SJCRH30 (cell line): ENCODE results near the gene GPC5. TPM values are rescaled to one million over a fixed set of nuclear protein-coding genes. Genes with fewer than 3 reads are reported as not detected.
"Not testable (repeated sequence)": the region's sequence is repeated elsewhere in the genome, so short reads cannot be mapped to it uniquely, and the experiment has no call there.

Experiments
- DNase-seq, 2 experiments: peaks; one replicate each; pipeline ENCODE4 v3.0.0-alpha.2; 2015 to 2020
- H3K27ac ChIP-seq: fragments of 250-450 bp; sonication (Bioruptor Pico); 2 replicates; pipeline ENCODE4 v1.5.1; 2020; ENCODE audit warnings: mild to moderate bottlenecking, moderate library complexity
- H3K27me3 ChIP-seq: fragments of 250-450 bp; sonication (Bioruptor Pico); 2 replicates; pipeline ENCODE4 v1.5.1; 2020; ENCODE audit warnings: mild to moderate bottlenecking, moderate library complexity
- H3K36me3 ChIP-seq: fragments of 250-450 bp; sonication (Bioruptor Pico); 2 replicates; pipeline ENCODE4 v1.5.1; 2020; ENCODE audit warnings: mild to moderate bottlenecking, moderate library complexity
- H3K4me1 ChIP-seq: fragments of 250-450 bp; sonication (Bioruptor Pico); 2 replicates; pipeline ENCODE4 v1.5.1; 2020; ENCODE audit warnings: mild to moderate bottlenecking, moderate library complexity
- H3K4me3 ChIP-seq: fragments of 250-450 bp; sonication (Bioruptor Pico); 2 replicates; pipeline ENCODE4 v1.5.1; 2020; ENCODE audit warnings: mild to moderate bottlenecking, moderate library complexity
- H3K9me3 ChIP-seq: fragments of 250-450 bp; sonication (Bioruptor Pico); replicated peaks from 2 replicates; pipeline ENCODE4 v1.5.1; 2020; ENCODE audit warnings: mild to moderate bottlenecking, moderate library complexity
- total RNA-seq: library from RNA; depleted of rRNA; stranded (reverse); fragments of >200 nt; shearing (Covaris generic); gene quantifications from 2 replicates; pipeline ENCODE4 v1.2.3, GENCODE V29; 2014

Gene GPC5
- total RNA-seq, 1 experiment from 2014 or later: 0.49 TPM

- no peak for DNase-seq
- no peaks in the 10 kb centered on the region for H3K27me3 ChIP-seq
- H3K4me1 ChIP-seq: no peaks in the 10 kb centered on the region
- H3K9me3 ChIP-seq: no peaks in the 10 kb centered on the region
- H3K36me3 ChIP-seq: no peaks in the 10 kb centered on the region
- no peak overlapping the region for H3K27ac ChIP-seq
- no peak overlapping the region for H3K4me3 ChIP-seq
Measured at GRCh38 chr13:91397595-91397994, 826 bp upstream of the GPC5 start.

- H3K27ac ChIP-seq: no peak overlapping the region
- H3K4me3 ChIP-seq: no peak overlapping the region
- no peaks in the 10 kb centered on the region for H3K36me3 ChIP-seq
- H3K27me3 ChIP-seq: no peaks in the 10 kb centered on the region
- no peak for DNase-seq
- H3K4me1 ChIP-seq: no peaks in the 10 kb centered on the region
- no peaks in the 10 kb centered on the region for H3K9me3 ChIP-seq
Measured at GRCh38 chr13:91399189-91400062, 1.0 kb downstream of the GPC5 start.

DNA sequence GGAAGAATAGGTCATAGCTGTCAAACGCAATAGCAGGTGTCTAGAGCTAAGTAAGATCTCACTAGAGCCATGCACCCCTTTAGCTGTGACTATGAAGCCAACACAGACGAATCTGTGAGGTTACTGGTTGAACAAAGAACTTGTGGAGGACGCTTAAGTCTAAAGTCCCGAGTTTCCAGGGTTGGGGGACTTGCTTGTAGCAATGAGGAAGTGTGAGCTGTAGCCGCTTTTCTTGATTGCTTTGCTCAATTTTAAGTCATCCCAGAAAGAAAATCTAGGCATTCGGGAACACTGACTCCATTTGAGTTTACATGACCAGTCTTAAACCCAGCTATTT is 1.6 kb downstream of the GPC5 start:
- no peak for DNase-seq
- Histone ChIP-seq H3K9me3 (no peaks in the 10 kb centered on the region), H3K27me3 (no peaks in the 10 kb centered on the region), H3K27ac (no peak overlapping the region), H3K4me3 (no peak overlapping the region), H3K4me1 (no peaks in the 10 kb centered on the region), H3K36me3 (no peaks in the 10 kb centered on the region)

DNA sequence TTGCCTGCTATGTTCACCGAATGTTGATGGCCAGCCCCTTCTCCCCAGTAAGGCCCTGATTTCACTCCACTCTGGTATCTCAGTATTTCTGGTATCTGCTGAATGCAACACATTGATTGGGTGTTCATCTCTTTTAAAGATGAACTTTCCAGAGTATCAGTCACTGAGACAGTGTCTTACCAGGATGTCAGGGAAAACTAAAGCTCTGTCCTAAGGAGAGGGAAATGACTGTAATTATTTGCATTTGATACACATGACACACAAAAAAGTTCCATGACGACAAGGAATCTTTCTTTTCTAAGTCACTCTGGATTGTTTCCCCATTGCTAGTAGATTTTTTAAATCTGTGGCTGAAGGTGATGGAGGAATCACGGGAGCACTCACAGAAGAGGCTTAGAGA is 2.2 kb downstream of the GPC5 start:
- H3K4me1 ChIP-seq: no peaks in the 10 kb centered on the region
- H3K27me3 ChIP-seq: no peaks in the 10 kb centered on the region
- H3K36me3 ChIP-seq: no peaks in the 10 kb centered on the region
- no peaks in the 10 kb centered on the region for H3K9me3 ChIP-seq
- H3K4me3 ChIP-seq: no peak overlapping the region
- H3K27ac ChIP-seq: no peak overlapping the region
- no peak for DNase-seq

GRCh38 chr13:91401920-91402319 is 3.5 kb downstream of the GPC5 start:
- no peak overlapping the region for H3K27ac ChIP-seq
- no peak for DNase-seq
- H3K4me3 ChIP-seq: no peak overlapping the region
- H3K36me3 ChIP-seq: no peaks in the 10 kb centered on the region
- no peaks in the 10 kb centered on the region for H3K4me1 ChIP-seq
- H3K9me3 ChIP-seq: no peaks in the 10 kb centered on the region
- no peaks in the 10 kb centered on the region for H3K27me3 ChIP-seq

- Histone ChIP-seq H3K36me3 (no peaks in the 10 kb centered on the region), H3K9me3 (no peaks in the 10 kb centered on the region), H3K27me3 (no peaks in the 10 kb centered on the region), H3K27ac (no peak overlapping the region), H3K4me3 (no peak overlapping the region), H3K4me1 (0 out of 2 replicates have a peak, but pooled peaks cover 4% of the 10 kb centered on the region)
- no peak for DNase-seq
Measured at GRCh38 chr13:91405240-91405639, 6.8 kb downstream of the GPC5 start.

DNA sequence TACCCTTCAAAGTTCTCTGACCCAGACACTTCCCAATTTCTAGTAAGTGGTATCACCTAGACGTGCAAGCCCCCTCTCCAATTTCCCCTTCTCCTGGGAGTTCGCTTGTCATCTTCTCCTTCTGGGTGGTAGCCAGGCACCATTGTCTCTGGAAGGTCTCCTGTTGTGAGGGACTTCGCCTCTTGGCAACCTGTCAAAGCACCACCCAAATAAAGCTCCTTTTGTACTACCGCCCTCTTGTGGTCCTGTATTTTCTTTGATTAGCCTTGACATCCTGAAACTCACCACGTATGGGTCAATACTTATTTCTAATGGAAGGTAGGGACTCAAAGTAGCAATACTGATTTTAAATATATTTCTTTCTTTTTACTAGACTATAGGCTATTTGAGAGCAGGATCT is 8.2 kb downstream of the GPC5 start:
- H3K9me3 ChIP-seq: no peaks in the 10 kb centered on the region
- peak; percentile 56 to 81 for DNase-seq

GRCh38 chr13:91408971-91409370 is 10.6 kb downstream of the GPC5 start:
- no peaks in the 10 kb centered on the region for H3K9me3 ChIP-seq
- no peak overlapping the region for H3K27ac ChIP-seq
- H3K36me3 ChIP-seq: no peaks in the 10 kb centered on the region
- no peak for DNase-seq
- no peaks in the 10 kb centered on the region for H3K27me3 ChIP-seq
- no peak overlapping the region for H3K4me3 ChIP-seq
- 0 out of 2 replicates have a peak, but pooled peaks cover 4% of the 10 kb centered on the region for H3K4me1 ChIP-seq

More for the DNA sequence above, 8.2 kb downstream of the GPC5 start:
- Histone ChIP-seq H3K27ac (no peak overlapping the region), H3K4me3 (no peak overlapping the region), H3K36me3 (no peaks in the 10 kb centered on the region), H3K27me3 (no peaks in the 10 kb centered on the region), H3K4me1 (0 out of 2 replicates have a peak, but pooled peaks cover 4% of the 10 kb centered on the region)

DNA sequence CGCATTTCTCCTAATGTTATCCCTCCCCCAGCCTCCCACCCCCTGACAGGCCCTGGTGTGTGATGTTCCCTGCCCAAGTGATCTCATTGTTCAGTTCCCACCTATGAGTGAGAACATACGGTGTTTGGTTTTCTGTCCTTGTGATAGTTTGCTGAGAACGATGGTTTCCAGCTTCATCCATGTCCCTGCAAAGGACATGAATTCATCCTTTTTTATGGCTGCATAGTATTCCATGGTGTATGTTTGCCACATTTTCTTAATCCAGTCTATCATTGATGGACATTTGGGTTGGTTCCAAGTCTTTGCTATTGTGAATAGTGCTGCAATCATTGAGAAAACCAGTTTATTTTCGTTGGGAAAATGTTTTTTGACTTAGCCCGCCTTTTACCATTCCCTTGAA is 18.2 kb downstream of the GPC5 start:
- H3K9me3 ChIP-seq, DNase-seq, H3K4me1 ChIP-seq, H3K27me3 ChIP-seq, H3K36me3 ChIP-seq, H3K27ac ChIP-seq, H3K4me3 ChIP-seq: not testable (repeated sequence)

DNA sequence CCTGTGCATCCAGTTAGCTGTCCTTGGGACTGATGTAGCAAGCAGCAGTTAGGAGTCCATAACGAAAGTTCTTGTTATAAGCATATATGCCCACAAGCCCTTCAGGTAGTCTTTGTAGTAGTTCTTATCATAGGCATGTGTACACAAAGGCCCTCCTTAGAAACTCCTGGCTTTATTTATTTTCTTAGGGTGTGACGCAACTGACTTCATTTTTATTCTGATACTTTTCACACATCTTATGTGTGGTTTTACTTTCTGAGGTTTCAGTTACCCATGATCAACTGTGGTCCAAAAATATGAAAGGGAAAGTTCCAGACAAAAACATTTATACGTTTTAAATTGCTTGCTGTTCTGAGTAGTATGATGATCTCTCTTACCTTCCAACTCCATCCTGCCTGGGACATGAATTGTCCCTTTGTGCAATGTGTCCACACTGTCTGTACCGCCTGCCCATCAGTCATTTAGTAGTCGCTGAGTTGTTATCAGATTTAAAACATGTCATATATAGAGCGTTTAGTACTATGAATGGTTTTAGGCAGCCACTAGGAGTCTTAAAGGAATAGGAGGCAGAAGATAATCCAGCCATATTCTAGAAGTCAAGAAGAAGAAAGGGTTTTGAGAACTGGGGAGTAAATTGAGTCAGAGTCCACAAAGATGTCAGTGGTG is 19.4 kb downstream of the GPC5 start:
- Histone ChIP-seq H3K36me3 (no peaks in the 10 kb centered on the region), H3K4me1 (no peaks in the 10 kb centered on the region), H3K27ac (no peak overlapping the region), H3K4me3 (no peak overlapping the region), H3K9me3 (no peaks in the 10 kb centered on the region), H3K27me3 (no peaks in the 10 kb centered on the region)
- DNase-seq: no peak

DNA sequence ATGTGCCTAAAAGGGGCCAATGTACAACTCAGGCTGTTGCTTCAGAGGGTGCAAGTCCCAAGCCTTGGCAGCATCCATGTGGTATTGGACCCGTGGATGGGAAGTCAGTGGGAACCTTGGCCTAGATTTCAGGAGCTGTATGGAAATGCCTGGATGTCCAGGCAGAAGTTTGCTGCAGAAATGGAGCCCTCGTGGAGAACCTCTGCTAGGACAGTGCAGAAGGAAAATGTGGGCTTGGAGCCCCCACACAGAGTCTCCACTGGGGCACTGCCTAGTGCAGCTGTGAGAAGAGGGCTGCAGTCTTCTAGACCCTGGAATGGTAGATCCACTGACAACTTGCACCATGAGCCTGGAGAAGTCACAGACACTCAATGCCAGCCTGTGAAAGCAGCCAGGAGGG is 28.5 kb downstream of the GPC5 start:
- Histone ChIP-seq H3K4me3 (no peak overlapping the region), H3K27ac (no peak overlapping the region), H3K4me1 (no peaks in the 10 kb centered on the region), H3K9me3 (no peaks in the 10 kb centered on the region), H3K27me3 (no peaks in the 10 kb centered on the region), H3K36me3 (no peaks in the 10 kb centered on the region)
- DNase-seq: no peak

- not testable (repeated sequence) for H3K27ac ChIP-seq, H3K9me3 ChIP-seq, DNase-seq, H3K27me3 ChIP-seq, H3K36me3 ChIP-seq, H3K4me1 ChIP-seq, H3K4me3 ChIP-seq
Measured at GRCh38 chr13:91438674-91439073, 40.3 kb downstream of the GPC5 start.

- DNase-seq: no peak
- no peak overlapping the region for H3K4me3 ChIP-seq
- no peaks in the 10 kb centered on the region for H3K9me3 ChIP-seq
- no peaks in the 10 kb centered on the region for H3K36me3 ChIP-seq
- H3K27ac ChIP-seq: 0 out of 2 replicates have a peak overlapping the region, but pooled peaks have one; percentile 12
- H3K4me1 ChIP-seq: peaks cover 10% of the 10 kb centered on the region
- no peaks in the 10 kb centered on the region for H3K27me3 ChIP-seq
Measured at GRCh38 chr13:91450913-91451312, 52.5 kb downstream of the GPC5 start.

DNA sequence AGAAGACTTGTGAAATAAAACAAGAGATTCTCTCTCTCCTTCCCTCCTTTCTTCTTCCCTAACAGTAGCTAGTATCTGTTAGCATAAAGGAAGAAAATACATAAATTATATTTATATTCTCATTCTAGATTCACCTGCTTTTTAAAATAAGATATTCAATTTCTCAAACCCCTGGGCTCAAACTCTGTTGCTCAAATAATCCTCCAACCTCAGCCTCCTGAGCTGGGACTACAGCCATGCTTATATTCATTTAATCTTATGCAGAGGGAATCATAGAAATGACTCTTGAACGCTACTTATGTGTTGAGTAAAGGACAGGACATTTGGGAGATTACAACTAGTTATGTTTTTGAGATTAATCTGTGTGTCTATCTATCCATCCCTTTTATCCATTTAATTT is 56.2 kb downstream of the GPC5 start:
- Histone ChIP-seq H3K27me3 (no peaks in the 10 kb centered on the region), H3K9me3 (no peaks in the 10 kb centered on the region), H3K4me3 (no peak overlapping the region), H3K27ac (no peak overlapping the region), H3K36me3 (no peaks in the 10 kb centered on the region), H3K4me1 (peaks cover 6% of the 10 kb centered on the region)
- DNase-seq: no peak

- Histone ChIP-seq H3K4me3 (no peak overlapping the region), H3K4me1 (no peaks in the 10 kb centered on the region), H3K36me3 (no peaks in the 10 kb centered on the region), H3K27me3 (no peaks in the 10 kb centered on the region), H3K27ac (no peak overlapping the region), H3K9me3 (no peaks in the 10 kb centered on the region)
- DNase-seq: no peak
Measured at GRCh38 chr13:91456837-91457236, 58.4 kb downstream of the GPC5 start.

DNA sequence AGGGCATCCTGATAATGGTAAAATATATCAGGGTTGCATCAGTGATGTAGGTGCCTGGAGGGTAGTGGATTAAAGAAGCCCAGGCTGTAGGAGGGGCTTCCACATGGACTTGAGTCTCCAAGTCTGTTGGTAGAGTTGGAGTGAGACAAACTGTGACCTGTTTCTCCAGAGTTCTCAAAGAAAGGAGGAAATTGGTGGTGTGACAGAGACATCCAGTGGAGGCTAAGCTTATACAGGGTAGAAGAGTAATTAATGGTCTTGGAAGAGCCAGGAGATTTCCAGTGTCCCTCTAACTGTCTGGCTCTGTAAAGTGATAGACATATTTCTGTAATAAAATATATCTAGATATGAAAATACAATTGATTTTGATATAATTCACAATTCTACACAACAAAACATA is 61.1 kb downstream of the GPC5 start:
- H3K4me3 ChIP-seq: no peak overlapping the region
- H3K9me3 ChIP-seq: no peaks in the 10 kb centered on the region
- no peaks in the 10 kb centered on the region for H3K27me3 ChIP-seq
- H3K27ac ChIP-seq: no peak overlapping the region
- no peak for DNase-seq
- H3K4me1 ChIP-seq: no peaks in the 10 kb centered on the region
- H3K36me3 ChIP-seq: no peaks in the 10 kb centered on the region
